Measurements from ENCODE around the gene NPFFR1. TPM values are rescaled to one million over a fixed set of nuclear protein-coding genes. Genes with fewer than 3 reads are reported as not detected.

NPFFR1 gene
- total RNA-seq, 1 donor from 2014 or later: not detected

DNA sequence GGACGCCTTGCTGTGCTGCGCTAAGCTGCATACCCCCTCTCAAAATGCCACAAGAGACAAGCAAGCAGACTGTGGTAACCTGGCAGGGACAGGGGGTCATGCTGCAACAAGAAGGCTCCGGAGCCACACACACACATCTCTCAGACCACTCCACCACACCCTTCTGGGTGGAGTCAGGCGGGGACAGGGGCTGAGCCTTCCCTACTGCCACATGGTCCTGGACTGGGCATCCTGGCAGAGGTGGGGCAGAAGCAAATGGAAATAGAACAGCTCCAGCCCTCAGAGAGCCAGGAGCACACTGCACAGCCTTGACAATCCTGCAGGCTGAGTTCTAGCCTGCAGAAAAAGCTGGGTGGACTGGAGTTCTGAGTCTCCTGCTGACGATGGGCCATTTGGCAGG lies 28.4 kb upstream of the NPFFR1 start:
- Histone ChIP-seq H3K27ac (no peak overlapping the region), H2AFZ (replicated peaks) (no peak overlapping the region), H3K27me3 (no peaks in the 10 kb centered on the region), H4K20me1 (ENCODE audit: low read depth) (peaks cover 14% of the 10 kb centered on the region), H3K4me3 (no peak overlapping the region), H3K36me3 (no peaks in the 10 kb centered on the region), H3K79me2 (ENCODE audit: low read depth) (no peaks in the 10 kb centered on the region), H3K9ac (no peak overlapping the region), H3F3A (ENCODE audit: low read depth) (no peaks in the 10 kb centered on the region), H3K9me3 (ENCODE audit: low read depth) (no peaks in the 10 kb centered on the region), H3K4me2 (no peak overlapping the region), H3K4me1 (no peaks in the 10 kb centered on the region)
- H3K4me1 Mint-ChIP-seq: no peaks in the 10 kb centered on the region
- no peaks in the 10 kb centered on the region for H3K9me3 Mint-ChIP-seq
- TF ChIP-seq EZH2 (IDR thresholded peaks at IDR 0.05): no peak
- TF ChIP-seq EZH2phosphoT487 (IDR thresholded peaks at IDR 0.05): no peak
- TF ChIP-seq, protein P1, sequence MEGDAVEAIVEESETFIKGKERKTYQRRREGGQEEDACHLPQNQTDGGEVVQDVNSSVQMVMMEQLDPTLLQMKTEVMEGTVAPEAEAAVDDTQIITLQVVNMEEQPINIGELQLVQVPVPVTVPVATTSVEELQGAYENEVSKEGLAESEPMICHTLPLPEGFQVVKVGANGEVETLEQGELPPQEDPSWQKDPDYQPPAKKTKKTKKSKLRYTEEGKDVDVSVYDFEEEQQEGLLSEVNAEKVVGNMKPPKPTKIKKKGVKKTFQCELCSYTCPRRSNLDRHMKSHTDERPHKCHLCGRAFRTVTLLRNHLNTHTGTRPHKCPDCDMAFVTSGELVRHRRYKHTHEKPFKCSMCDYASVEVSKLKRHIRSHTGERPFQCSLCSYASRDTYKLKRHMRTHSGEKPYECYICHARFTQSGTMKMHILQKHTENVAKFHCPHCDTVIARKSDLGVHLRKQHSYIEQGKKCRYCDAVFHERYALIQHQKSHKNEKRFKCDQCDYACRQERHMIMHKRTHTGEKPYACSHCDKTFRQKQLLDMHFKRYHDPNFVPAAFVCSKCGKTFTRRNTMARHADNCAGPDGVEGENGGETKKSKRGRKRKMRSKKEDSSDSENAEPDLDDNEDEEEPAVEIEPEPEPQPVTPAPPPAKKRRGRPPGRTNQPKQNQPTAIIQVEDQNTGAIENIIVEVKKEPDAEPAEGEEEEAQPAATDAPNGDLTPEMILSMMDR (IDR thresholded peaks at IDR 0.05): no peak
- H3K27me3 Mint-ChIP-seq (ENCODE audit: insufficient read depth, low read depth): no peaks in the 10 kb centered on the region
- DNase-seq (ENCODE audit: low spot score): no peak
- H3K27ac Mint-ChIP-seq: no peak overlapping the region
- no peak overlapping the region for H3K4me3 Mint-ChIP-seq
- no peaks in the 10 kb centered on the region for H3K36me3 Mint-ChIP-seq

DNA sequence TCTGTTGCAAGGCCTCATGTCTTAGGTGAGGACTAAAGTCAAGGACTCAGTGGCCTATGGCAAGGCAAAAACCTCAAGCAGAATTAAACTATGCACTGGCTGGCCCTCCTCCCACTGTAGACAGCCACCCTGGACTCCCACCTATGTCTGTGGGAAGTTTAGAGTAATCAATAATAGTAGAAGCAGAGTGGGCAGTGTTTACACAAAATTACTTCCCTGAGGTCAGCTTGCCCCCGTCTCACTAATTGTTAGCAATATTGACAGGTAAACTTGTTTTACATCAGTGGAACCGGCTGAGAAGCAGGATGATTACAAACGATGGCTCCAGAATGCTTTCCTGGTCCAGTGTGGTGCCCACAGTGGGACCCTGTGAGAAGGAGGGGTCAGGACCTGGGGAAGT lies 27.9 kb upstream of the NPFFR1 start:
- H3F3A ChIP-seq (ENCODE audit: low read depth): no peaks in the 10 kb centered on the region
- Mint-ChIP-seq H3K4me3 (no peak overlapping the region), H3K27ac (no peak overlapping the region), H3K9me3 (no peaks in the 10 kb centered on the region), H3K36me3 (no peaks in the 10 kb centered on the region), H3K4me1 (no peaks in the 10 kb centered on the region), H3K27me3 (ENCODE audit: insufficient read depth, low read depth) (no peaks in the 10 kb centered on the region)
- H3K9me3 ChIP-seq (ENCODE audit: low read depth): no peaks in the 10 kb centered on the region
- H2AFZ ChIP-seq (replicated peaks): no peak overlapping the region
- H3K4me3 ChIP-seq: no peak overlapping the region
- no peak overlapping the region for H3K4me2 ChIP-seq
- H3K9ac ChIP-seq: no peak overlapping the region
- peaks cover 9% of the 10 kb centered on the region for H4K20me1 ChIP-seq (ENCODE audit: low read depth)
- H3K79me2 ChIP-seq (ENCODE audit: low read depth): no peaks in the 10 kb centered on the region
- H3K27ac ChIP-seq: no peak overlapping the region
- H3K27me3 ChIP-seq: no peaks in the 10 kb centered on the region
- no peaks in the 10 kb centered on the region for H3K4me1 ChIP-seq
- TF ChIP-seq EZH2phosphoT487 (IDR thresholded peaks at IDR 0.05): no peak
- TF ChIP-seq, protein P1 (IDR thresholded peaks at IDR 0.05): no peak
- TF ChIP-seq EZH2 (IDR thresholded peaks at IDR 0.05): no peak
- no peaks in the 10 kb centered on the region for H3K36me3 ChIP-seq
- DNase-seq (ENCODE audit: low spot score): no peak

DNA sequence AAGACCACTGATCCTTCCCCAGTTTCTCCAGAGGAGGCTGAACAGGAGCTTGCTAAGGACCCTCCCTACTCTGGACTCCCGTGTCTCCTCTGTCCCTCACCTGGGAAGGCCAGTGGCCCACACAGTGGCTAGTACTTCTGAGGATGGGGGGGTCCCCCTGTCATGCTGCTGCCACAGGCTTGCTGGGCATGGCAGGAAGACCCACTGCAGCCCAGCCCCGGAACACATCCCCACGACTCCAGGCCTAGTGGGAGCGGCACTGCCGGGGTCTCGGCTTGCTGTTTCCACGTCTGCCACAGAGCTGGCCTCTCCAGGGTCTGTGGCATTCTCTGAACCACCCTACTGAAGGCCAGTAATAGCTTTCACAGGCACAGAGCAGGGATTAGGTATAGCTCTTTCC lies 25.9 kb upstream of the NPFFR1 start:
- H4K20me1 ChIP-seq (ENCODE audit: low read depth): peaks cover 3% of the 10 kb centered on the region

More for the DNA sequence above, 25.9 kb upstream of the NPFFR1 start:
- TF ChIP-seq EZH2 (IDR thresholded peaks at IDR 0.05): no peak
- TF ChIP-seq, protein P1 (IDR thresholded peaks at IDR 0.05): no peak
- no peak for TF ChIP-seq EZH2phosphoT487 (IDR thresholded peaks at IDR 0.05)
- Histone ChIP-seq H3K4me3 (no peak overlapping the region), H3K9me3 (ENCODE audit: low read depth) (no peaks in the 10 kb centered on the region), H3K27ac (no peak overlapping the region), H3K79me2 (ENCODE audit: low read depth) (no peaks in the 10 kb centered on the region), H3K9ac (no peak overlapping the region), H3K27me3 (no peaks in the 10 kb centered on the region), H3K4me2 (no peak overlapping the region), H2AFZ (replicated peaks) (no peak overlapping the region), H3K4me1 (no peaks in the 10 kb centered on the region), H3F3A (ENCODE audit: low read depth) (no peaks in the 10 kb centered on the region), H3K36me3 (no peaks in the 10 kb centered on the region)
- no peaks in the 10 kb centered on the region for H3K9me3 Mint-ChIP-seq
- no peak overlapping the region for H3K4me3 Mint-ChIP-seq
- DNase-seq (ENCODE audit: low spot score): no peak
- no peak overlapping the region for H3K27ac Mint-ChIP-seq
- H3K4me1 Mint-ChIP-seq: no peaks in the 10 kb centered on the region
- H3K36me3 Mint-ChIP-seq: peaks cover 2% of the 10 kb centered on the region
- H3K27me3 Mint-ChIP-seq (ENCODE audit: insufficient read depth, low read depth): no peaks in the 10 kb centered on the region

Measured in neural progenitor cell (in vitro differentiated cells).